ENCODE data around the gene CABP7. TPM values are rescaled to one million over a fixed set of nuclear protein-coding genes. Genes with fewer than 3 reads are reported as not detected.

The CABP7 gene
- polyA plus RNA-seq, 1 donor from 2014 or later = 0.11 TPM

Other genes with a start within 250 kb of the CABP7 start
- gene NEFH, start 239.8 kb upstream of the CABP7 start, polyA plus RNA-seq = 0.98 TPM
- 30.1 TPM for gene THOC5, start 166.2 kb upstream of the CABP7 start, polyA plus RNA-seq
- 41.6 TPM for gene NIPSNAP1, start 138.9 kb upstream of the CABP7 start, polyA plus RNA-seq
- 17.7 TPM for gene NF2, start 116.4 kb upstream of the CABP7 start, polyA plus RNA-seq
- gene ZMAT5, start 47.0 kb downstream of the CABP7 start, polyA plus RNA-seq = 49.8 TPM
- gene UQCR10, start 47.4 kb downstream of the CABP7 start, polyA plus RNA-seq = 255 TPM
- 58.5 TPM for gene ASCC2, start 118.3 kb downstream of the CABP7 start, polyA plus RNA-seq
- 15.0 TPM for gene MTMR3, start 163.2 kb downstream of the CABP7 start, polyA plus RNA-seq

Measured in IgD-negative memory B cell (primary cell).